GM19099 (cell line): ENCODE results near the gene MCU.

Source experiments
- POLR2A ChIP-seq: IDR thresholded peaks from 3 replicates; pipeline ENCODE4 v1.6.1; 2011; ENCODE audit warnings: low read depth; ENCODE audit not compliant: insufficient read length; ENCODE audit errors: extremely low read depth

The MCU gene

DNA sequence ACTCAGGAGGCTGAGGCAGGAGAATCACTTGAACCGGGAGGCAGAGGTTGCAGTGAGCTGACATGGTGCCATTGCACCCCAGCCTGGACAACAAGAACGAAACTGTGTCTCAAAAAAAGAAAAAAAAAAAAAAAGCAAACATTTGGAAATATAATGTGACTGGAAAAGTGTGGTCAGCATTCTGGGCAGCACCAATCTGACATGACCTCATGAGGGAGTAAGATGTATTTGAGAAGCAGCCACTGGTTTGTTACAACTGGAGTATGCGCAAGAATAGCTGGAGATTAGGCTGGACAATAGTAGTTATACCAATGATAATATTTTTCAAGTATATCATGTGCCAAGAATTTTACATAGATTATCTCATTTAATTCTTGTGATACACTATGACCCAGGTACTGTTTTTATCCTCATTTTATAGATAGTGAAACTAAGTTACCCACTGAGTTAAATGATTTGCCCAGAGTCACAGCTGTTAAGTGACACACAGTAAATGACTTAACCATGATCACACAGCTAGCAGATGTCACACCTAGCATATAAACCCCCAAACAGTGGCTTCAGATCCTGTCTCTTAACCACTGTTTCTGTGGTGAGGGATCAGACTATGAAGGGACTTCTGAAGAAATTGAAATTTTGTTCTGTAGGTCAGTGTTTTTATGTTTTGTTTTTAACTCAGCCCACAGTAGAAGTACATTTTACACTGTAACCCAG lies 11.1 kb downstream of the MCU start:
- no peak for TF ChIP-seq POLR2A

GRCh38 chr10:72704117-72704516 lies 12.2 kb downstream of the MCU start:
- TF ChIP-seq POLR2A = no peak

GRCh38 chr10:72709041-72709440 lies 17.1 kb downstream of the MCU start:
- no peak for TF ChIP-seq POLR2A

DNA sequence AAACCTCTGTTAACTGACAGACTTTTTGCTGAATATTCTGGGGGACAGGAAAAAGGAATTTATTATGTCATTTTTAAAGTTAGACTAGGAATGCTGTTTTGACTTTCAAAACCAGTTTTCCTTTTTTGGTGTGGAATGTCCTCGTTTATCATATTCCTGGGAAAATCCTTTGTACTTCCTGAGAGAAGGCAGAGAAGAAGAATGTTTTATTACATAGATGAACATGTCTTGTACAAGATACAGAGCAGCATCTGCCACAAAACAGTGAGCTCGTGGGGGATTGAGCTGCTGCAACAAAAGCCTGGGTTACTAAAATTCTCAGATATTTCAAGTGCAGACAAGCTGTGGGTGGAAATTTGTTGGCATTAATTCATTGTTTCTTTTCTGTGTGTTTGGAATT lies 20.2 kb downstream of the MCU start:
- TF ChIP-seq POLR2A = no peak

GRCh38 chr10:72719941-72720592 lies 28.1 kb downstream of the MCU start:
- no peak for TF ChIP-seq POLR2A

GRCh38 chr10:72720814-72721660 lies 29.1 kb downstream of the MCU start:
- no peak for TF ChIP-seq POLR2A

- TF ChIP-seq POLR2A = no peak
Observed at GRCh38 chr10:72727130-72727529, 35.2 kb downstream of the MCU start.

GRCh38 chr10:72728462-72728861 lies 36.5 kb downstream of the MCU start:
- no peak for TF ChIP-seq POLR2A

DNA sequence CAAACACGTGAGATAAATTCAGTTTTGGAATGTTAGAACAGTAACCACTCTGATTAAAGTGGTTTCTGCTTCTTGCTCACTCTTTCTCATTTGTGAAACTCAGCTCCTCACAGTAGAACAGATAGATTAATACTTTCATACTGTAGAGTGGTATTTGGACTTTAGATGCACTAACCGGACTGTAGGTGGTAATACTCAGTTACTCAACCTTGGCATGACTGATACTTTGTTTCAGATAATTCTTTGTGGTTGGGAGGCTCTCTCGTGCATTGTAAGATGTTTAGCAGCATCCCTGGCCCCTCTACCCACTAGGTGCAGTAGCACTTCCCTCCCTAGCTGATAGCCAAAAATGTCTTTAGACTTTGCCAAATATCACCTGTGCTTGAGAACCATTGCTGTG lies 37.6 kb downstream of the MCU start:
- TF ChIP-seq POLR2A = no peak

DNA sequence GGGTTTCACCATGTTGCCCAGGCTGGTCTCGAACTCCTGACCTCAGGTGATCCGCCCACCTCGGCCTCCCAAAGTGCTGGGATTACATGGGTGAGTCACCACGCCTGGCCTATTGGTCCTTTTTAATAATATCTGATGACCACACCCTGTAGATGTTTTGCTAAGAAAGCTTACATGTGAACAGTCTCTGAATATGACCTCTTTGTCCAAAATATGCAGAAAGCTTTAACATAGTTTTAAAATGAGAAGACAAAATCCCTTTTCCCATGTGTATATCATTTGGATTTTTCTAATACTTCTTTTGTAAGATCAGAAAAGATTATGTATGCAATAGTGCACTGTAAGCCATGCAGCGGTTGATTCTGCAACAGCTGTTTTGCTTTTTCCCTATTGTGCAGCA lies 38.5 kb downstream of the MCU start:
- no peak for TF ChIP-seq POLR2A

DNA sequence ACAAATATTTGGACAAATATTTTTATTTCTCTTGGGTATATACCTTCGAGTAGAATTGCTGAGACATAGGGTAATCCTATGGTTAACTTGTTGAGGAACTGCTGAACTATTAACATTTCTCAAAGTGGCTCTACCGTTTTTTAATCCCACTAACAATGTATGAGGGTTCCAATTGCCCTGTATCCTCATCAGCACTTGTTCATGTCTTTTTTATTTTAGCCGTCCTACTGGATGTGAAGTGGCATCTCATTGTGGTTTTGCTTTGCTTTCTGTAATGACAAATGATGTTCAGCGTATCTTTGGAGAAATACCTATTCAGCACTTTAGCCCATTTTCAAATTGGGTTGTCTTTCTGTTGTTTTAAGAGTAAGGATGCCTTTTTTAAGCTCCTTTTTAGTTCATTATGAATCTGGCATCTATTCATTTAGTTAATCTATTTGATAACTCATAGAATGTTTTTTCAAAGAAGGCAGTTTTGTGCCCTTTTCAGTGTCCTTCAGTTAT lies 40.0 kb downstream of the MCU start:
- no peak for TF ChIP-seq POLR2A

GRCh38 chr10:72732521-72732920 lies 40.6 kb downstream of the MCU start:
- TF ChIP-seq POLR2A = no peak

- TF ChIP-seq POLR2A = no peak
Observed at GRCh38 chr10:72733989-72734388, 42.0 kb downstream of the MCU start.

- no peak for TF ChIP-seq POLR2A
Observed at GRCh38 chr10:72735288-72735936, 43.5 kb downstream of the MCU start.
